Prostate gland (tissue), 2 donors: Measurements from ENCODE around the gene PRKCD. TPM values are rescaled to one million over a fixed set of nuclear protein-coding genes. Genes with fewer than 3 reads are reported as not detected.

ENCODE experiments used
- DNase-seq: peaks from one replicate; pipeline ENCODE4 v3.0.0-alpha.2; 2019; ENCODE audit warnings: low spot score
- H3K27ac ChIP-seq, 2 donors: fragments of 200-600 bp; sonication (generic); 2 replicates each; pipeline ENCODE4 v1.5.1; 2017 to 2019
- H3K27me3 ChIP-seq: fragments of 200-600 bp; sonication (generic); replicated peaks from 2 replicates; pipeline ENCODE4 v1.5.1; 2019; ENCODE audit not compliant: insufficient read depth
- H3K36me3 ChIP-seq, 2 donors: fragments of 200-600 bp; sonication (generic); 1 replicate in 1 of 2; 2 replicates in 1 of 2; pipeline versions ENCODE4 v1.5.1 to v1.8.1; 2017 to 2019
- H3K4me1 ChIP-seq: fragments of 200-600 bp; sonication (generic); replicated peaks from 2 replicates; pipeline ENCODE4 v1.5.1; 2019
- H3K4me3 ChIP-seq, 2 donors: fragments of 200-600 bp; sonication (generic); 2 replicates each; pipeline ENCODE4 v1.5.1; 2017 to 2019
- H3K9me3 ChIP-seq: fragments of 200-600 bp; sonication (generic); 2 replicates; pipeline ENCODE4 v1.5.1; 2017
- POLR2A ChIP-seq: fragments of 450-650 bp; IDR thresholded peaks from one replicate; pipeline ENCODE4 v1.6.1; 2016; ENCODE audit warnings: antibody characterized with exemption, mild to moderate bottlenecking
- POLR2AphosphoS5 ChIP-seq: sonication (generic); formaldehyde crosslinking; IDR thresholded peaks from one replicate; pipeline ENCODE4 v1.6.1; 2017; ENCODE audit warnings: antibody characterized with exemption
- WGBS: methylation state at CpG from one replicate; pipeline ENCODE4 v1.1.5; 2018; 5-methylcytosine and 5-hydroxymethylcytosine counted together
- intact Hi-C: fragments of 100-400 bp; cut with DNase I; formaldehyde crosslinking; loops from one replicate; pipeline ENCODE4 v1.14.2; 2022
- total RNA-seq, 2 donors: library from RNA; depleted of rRNA; stranded (reverse); fragments of >200 nt; gene quantifications; one replicate each; pipeline ENCODE4 v1.1.0, GENCODE V29; 2016
- TF ChIP-seq, protein P1 (sequence below), 4 experiments: fragments of 200-600 bp in 2 of 4; fragments of 450-650 bp in 2 of 4; sonication (generic) in 2 of 4; IDR thresholded peaks; 1 replicate in 3 of 4; 2 replicates in 1 of 4; pipeline ENCODE4 v1.5.1; 2016 to 2019; ENCODE audit warnings: antibody characterized with exemption in 4 of 4, mild to moderate bottlenecking in 2 of 4, moderate library complexity in 2 of 4

The PRKCD gene
- total RNA-seq, 2 donors from 2014 or later: 33.4 to 57.9 TPM

DNA sequence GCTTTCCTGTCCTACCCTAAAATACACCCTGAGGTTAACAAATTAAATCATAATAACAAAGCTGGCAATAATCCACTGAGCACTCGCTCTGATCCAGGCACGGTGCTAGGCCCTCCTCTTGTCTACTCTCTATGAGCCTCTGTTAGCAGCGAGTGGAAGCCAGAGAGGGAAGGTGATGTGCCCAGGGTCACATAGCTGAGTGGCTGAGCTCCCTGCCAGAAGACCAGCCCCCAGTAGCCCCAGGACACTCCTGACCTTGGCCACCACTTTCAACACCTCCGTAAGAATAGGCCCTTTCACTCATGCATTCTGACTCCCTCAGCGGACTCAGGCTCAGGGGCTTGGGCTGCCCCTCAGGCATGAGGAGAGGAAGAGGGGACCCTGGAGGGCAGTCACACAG lies 9.5 kb upstream of the PRKCD start:
- TF ChIP-seq, protein P1, sequence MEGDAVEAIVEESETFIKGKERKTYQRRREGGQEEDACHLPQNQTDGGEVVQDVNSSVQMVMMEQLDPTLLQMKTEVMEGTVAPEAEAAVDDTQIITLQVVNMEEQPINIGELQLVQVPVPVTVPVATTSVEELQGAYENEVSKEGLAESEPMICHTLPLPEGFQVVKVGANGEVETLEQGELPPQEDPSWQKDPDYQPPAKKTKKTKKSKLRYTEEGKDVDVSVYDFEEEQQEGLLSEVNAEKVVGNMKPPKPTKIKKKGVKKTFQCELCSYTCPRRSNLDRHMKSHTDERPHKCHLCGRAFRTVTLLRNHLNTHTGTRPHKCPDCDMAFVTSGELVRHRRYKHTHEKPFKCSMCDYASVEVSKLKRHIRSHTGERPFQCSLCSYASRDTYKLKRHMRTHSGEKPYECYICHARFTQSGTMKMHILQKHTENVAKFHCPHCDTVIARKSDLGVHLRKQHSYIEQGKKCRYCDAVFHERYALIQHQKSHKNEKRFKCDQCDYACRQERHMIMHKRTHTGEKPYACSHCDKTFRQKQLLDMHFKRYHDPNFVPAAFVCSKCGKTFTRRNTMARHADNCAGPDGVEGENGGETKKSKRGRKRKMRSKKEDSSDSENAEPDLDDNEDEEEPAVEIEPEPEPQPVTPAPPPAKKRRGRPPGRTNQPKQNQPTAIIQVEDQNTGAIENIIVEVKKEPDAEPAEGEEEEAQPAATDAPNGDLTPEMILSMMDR (IDR thresholded peaks at IDR 0.05): no peak
- TF ChIP-seq POLR2A (no peak), POLR2AphosphoS5 (no peak)
- Histone ChIP-seq H3K36me3 (no peaks in the 10 kb centered on the region), H3K4me1 (peaks cover 47% of the 10 kb centered on the region), H3K27ac (no peak overlapping the region), H3K9me3 (no peaks in the 10 kb centered on the region), H3K27me3 (no peaks in the 10 kb centered on the region), H3K4me3 (no peak overlapping the region)
- WGBS: 88% methylated on average over 5 of the region's 5 CpGs
- DNase-seq: no peak
- intact Hi-C loops: no loop called here

DNA sequence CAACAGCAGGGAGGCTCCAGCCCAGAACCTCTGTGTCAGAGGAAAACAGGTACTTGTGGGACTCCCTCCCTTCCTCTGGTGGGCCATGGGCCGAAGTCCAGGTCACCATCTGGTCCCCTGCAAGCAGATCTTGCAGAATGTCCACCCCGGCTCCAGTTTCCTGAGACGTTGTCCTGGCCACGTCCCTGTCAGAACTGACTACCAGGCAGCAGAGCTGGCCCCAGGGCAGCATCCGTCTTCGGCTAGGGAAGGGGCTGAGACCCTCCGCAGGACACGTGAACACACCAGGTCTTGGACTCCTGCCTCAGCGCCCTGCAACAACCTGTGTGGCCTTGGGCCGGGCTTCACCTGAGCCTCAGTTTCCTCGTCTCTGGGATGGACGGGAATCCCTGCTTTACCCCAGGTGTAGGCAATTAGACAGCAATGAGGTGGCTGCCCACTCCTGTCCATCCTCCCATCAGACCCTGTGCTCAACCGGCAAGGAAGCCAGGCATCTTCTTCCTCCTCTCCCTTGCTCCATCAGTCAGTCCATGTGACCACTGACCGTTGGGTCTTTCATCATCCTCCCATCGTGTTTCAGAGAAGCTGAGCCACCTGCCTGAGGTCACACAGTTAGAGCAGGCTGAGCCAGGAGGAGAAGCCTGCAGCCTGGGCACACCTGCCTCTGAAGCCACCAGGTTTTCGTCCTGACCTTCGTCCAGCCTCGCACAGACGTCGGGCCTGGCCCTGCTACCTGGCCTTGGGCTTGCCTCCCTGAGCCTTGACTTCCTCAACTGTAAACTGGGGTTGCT lies 8.9 kb upstream of the PRKCD start:
- Histone ChIP-seq H3K27ac (no peak overlapping the region), H3K27me3 (no peaks in the 10 kb centered on the region), H3K4me1 (peaks cover 47% of the 10 kb centered on the region), H3K36me3 (no peaks in the 10 kb centered on the region), H3K9me3 (no peaks in the 10 kb centered on the region), H3K4me3 (no peak overlapping the region)
- 86% methylated on average over 20 of the region's 20 CpGs for WGBS
- DNase-seq: no peak
- TF ChIP-seq, protein P1 (IDR thresholded peaks at IDR 0.05): no peak
- TF ChIP-seq POLR2AphosphoS5 (no peak), POLR2A (no peak)
- intact Hi-C loops: no loop called here

DNA sequence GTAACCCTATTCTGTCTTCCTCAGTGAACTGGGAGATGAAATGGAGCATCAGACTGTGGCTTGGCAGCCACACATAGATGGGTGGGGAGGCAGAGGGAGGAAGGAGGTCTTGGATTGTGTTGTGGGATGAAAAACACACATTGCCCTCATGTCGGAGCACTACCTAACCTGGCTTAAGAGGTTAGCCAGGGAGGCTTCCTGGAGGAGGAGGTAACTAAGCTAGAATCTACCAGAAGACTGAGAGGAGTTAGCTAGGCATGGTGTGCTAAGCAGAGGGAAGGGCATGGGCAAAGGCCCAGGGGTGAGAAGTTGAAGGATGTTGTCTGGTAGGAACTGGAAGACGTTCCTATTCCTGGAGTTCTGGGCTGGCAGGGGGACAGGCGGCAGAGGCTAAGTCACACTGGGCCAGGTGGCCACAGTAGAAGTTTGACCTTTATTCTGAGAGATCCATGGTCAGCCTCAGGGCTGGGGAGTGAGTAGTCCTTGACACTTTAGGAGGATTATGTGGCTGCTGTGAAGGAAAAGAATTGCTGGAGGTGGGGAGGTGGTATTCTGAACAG lies 7.7 kb upstream of the PRKCD start:
- 75% methylated on average over 3 of the region's 3 CpGs for WGBS
- peaks cover 43% of the 10 kb centered on the region for H3K4me1 ChIP-seq
- no peak overlapping the region for H3K27ac ChIP-seq
- H3K27me3 ChIP-seq: no peaks in the 10 kb centered on the region
- no peaks in the 10 kb centered on the region for H3K36me3 ChIP-seq
- H3K4me3 ChIP-seq: no peak overlapping the region
- no peaks in the 10 kb centered on the region for H3K9me3 ChIP-seq
- TF ChIP-seq POLR2AphosphoS5 (no peak), POLR2A (no peak)
- TF ChIP-seq, protein P1 (IDR thresholded peaks at IDR 0.05): no peak
- intact Hi-C loops: no loop called here
- no peak for DNase-seq

DNA sequence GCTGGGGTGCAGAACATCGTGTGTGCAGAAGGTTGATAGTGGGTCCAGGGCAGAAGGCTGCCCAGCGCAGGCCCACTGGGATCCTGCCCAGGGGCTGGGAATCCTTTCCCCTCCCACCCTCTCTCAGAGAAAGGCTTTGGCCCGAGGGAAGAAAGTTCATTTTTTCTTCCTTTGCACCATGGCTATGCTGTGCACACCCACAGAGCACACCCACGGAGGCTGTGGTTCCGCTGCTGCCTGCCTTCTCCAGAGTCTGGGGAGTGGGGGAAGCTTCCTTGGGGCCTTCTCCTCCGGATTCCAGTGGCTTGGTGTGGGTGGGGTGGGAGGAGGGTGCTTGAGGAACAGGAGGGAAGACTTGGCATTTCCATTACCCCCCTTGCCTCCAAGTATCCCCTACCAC lies 7.0 kb upstream of the PRKCD start:
- WGBS: 35% methylated on average over 6 of the region's 6 CpGs
- Histone ChIP-seq H3K36me3 (no peaks in the 10 kb centered on the region), H3K27me3 (no peaks in the 10 kb centered on the region), H3K9me3 (no peaks in the 10 kb centered on the region), H3K27ac (peak overlapping the region; percentile 68 to 74), H3K4me3 (no peak overlapping the region), H3K4me1 (peaks cover 43% of the 10 kb centered on the region)
- no peak for TF ChIP-seq POLR2AphosphoS5
- TF ChIP-seq, protein P1 (IDR thresholded peaks at IDR 0.05): no peak
- TF ChIP-seq POLR2A: no peak
- DNase-seq: no peak
- intact Hi-C loops: no loop called here

DNA sequence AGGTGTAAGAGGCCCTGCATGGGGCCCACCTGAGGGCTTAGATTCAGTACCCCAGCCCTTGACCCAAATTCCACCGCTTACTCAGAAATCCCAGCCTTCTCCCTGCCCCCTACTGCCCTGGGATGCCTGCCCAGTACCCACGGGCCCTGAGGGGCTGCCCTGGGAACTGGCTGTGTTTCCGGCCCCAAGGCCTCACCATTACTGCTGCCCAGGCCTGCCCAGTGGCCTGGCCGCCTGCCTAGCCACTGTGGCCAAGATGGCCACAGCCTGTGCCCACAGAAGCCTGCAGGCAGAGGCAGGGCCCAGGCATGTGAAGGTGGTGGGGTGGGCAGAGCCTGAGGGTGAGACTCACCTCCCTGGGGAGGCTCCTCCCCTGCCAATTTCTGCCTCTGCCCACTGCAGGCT lies 6.1 kb upstream of the PRKCD start:
- H3K36me3 ChIP-seq: no peaks in the 10 kb centered on the region
- WGBS: 42% methylated on average over 4 of the region's 4 CpGs
- TF ChIP-seq, protein P1 (IDR thresholded peaks at IDR 0.05): no peak
- no peak for TF ChIP-seq POLR2AphosphoS5
- TF ChIP-seq POLR2A: no peak
- no peaks in the 10 kb centered on the region for H3K9me3 ChIP-seq
- H3K4me3 ChIP-seq: no peak overlapping the region
- H3K27me3 ChIP-seq: no peaks in the 10 kb centered on the region
- intact Hi-C loops: no loop called here
- peak overlapping the region; percentile 68 to 74 for H3K27ac ChIP-seq
- H3K4me1 ChIP-seq: peaks cover 40% of the 10 kb centered on the region
- no peak for DNase-seq
